ENCODE results near the gene OPN4.

The OPN4 gene

GRCh38 chr10:86677374-86677773 lies 23.0 kb downstream of the OPN4 start:
- DNase-seq (ENCODE audit: low read depth in 4 of 4, low spot score in 1 of 4), result no peak

- DNase-seq (ENCODE audit: low read depth in 4 of 4, low spot score in 1 of 4), result no peak
These were observed 24.8 kb downstream of the OPN4 start for GRCh38 chr10:86678999-86679792.

- DNase-seq (ENCODE audit: low read depth in 4 of 4, low spot score in 1 of 4), result no peak
These were observed 26.7 kb downstream of the OPN4 start for GRCh38 chr10:86681047-86681446.

- DNase-seq (ENCODE audit: low read depth in 4 of 4, low spot score in 1 of 4), result no peak
These were observed 27.5 kb downstream of the OPN4 start for GRCh38 chr10:86681722-86682386.

GRCh38 chr10:86682675-86683074 lies 28.3 kb downstream of the OPN4 start:
- no peak for DNase-seq (ENCODE audit: low read depth in 4 of 4, low spot score in 1 of 4)

- no peak for DNase-seq (ENCODE audit: low read depth in 4 of 4, low spot score in 1 of 4)
These were observed 30.2 kb downstream of the OPN4 start for GRCh38 chr10:86684331-86685097.

- DNase-seq (ENCODE audit: low read depth in 4 of 4, low spot score in 1 of 4), result no peak
These were observed 31.1 kb downstream of the OPN4 start for GRCh38 chr10:86685416-86685815.

GRCh38 chr10:86685893-86686632 lies 31.7 kb downstream of the OPN4 start:
- DNase-seq (ENCODE audit: low read depth in 4 of 4, low spot score in 1 of 4), result no peak

GRCh38 chr10:86686972-86687371 lies 32.6 kb downstream of the OPN4 start:
- DNase-seq (ENCODE audit: low read depth in 4 of 4, low spot score in 1 of 4), result no peak

- DNase-seq (ENCODE audit: low read depth in 4 of 4, low spot score in 1 of 4), result no peak
These were observed 33.4 kb downstream of the OPN4 start for GRCh38 chr10:86687750-86688149.

GRCh38 chr10:86688398-86688921 lies 34.1 kb downstream of the OPN4 start:
- peak in 3 of 4 experiments; percentile 8 to 45 (median 25) for DNase-seq (ENCODE audit: low read depth in 4 of 4, low spot score in 1 of 4)

GRCh38 chr10:86689146-86689545 lies 34.8 kb downstream of the OPN4 start:
- DNase-seq (ENCODE audit: low read depth in 4 of 4, low spot score in 1 of 4), result no peak

GRCh38 chr10:86690231-86690630 lies 35.9 kb downstream of the OPN4 start:
- DNase-seq (ENCODE audit: low read depth in 4 of 4, low spot score in 1 of 4), result no peak

- no peak for DNase-seq (ENCODE audit: low read depth in 4 of 4, low spot score in 1 of 4)
These were observed 36.3 kb downstream of the OPN4 start for GRCh38 chr10:86690657-86691084.

- DNase-seq (ENCODE audit: low read depth in 4 of 4, low spot score in 1 of 4), result no peak
These were observed 37.1 kb downstream of the OPN4 start for GRCh38 chr10:86691333-86692022.

- no peak for DNase-seq (ENCODE audit: low read depth in 4 of 4, low spot score in 1 of 4)
These were observed 37.7 kb downstream of the OPN4 start for GRCh38 chr10:86692023-86692514.

GRCh38 chr10:86692664-86693063 lies 38.3 kb downstream of the OPN4 start:
- DNase-seq (ENCODE audit: low read depth in 4 of 4, low spot score in 1 of 4), result no peak

- no peak for DNase-seq (ENCODE audit: low read depth in 4 of 4, low spot score in 1 of 4)
These were observed 38.9 kb downstream of the OPN4 start for GRCh38 chr10:86693275-86693674.

- DNase-seq (ENCODE audit: low read depth in 4 of 4, low spot score in 1 of 4), result peak in 2 of 4 experiments; percentile 8 to 17
These were observed 39.5 kb downstream of the OPN4 start for GRCh38 chr10:86693721-86694369.

Measured in stimulated activated CD4-positive, alpha-beta T cell treated with anti-CD3 and anti-CD28 coated beads, Interleukin-1b, Interleukin-23, amount 100 ng/mL, for 24 hours (primary cell).